Suprapubic skin (tissue), 3 donors: ENCODE data around the gene ANK3.

Experiments used
- EP300 ChIP-seq: sonication (generic); formaldehyde crosslinking; IDR thresholded peaks from one replicate; pipeline ENCODE4 v1.6.1; 2017; ENCODE audit warnings: antibody characterized with exemption
- POLR2A ChIP-seq, 2 donors: fragments of 450-650 bp; IDR thresholded peaks; one replicate each; pipeline ENCODE4 v1.6.1; 2017; ENCODE audit warnings: antibody characterized with exemption in 2 of 2, mild to moderate bottlenecking in 2 of 2, moderate library complexity in 2 of 2
- TF ChIP-seq, protein P1 (sequence below), 2 donors: fragments of 200-600 bp in 1 of 2; fragments of 450-650 bp in 1 of 2; sonication (generic) in 1 of 2; IDR thresholded peaks; one replicate each; pipeline ENCODE4 v1.5.1; 2016 to 2019; ENCODE audit warnings: antibody characterized with exemption in 2 of 2, mild to moderate bottlenecking in 1 of 2, moderate library complexity in 1 of 2

DNA sequence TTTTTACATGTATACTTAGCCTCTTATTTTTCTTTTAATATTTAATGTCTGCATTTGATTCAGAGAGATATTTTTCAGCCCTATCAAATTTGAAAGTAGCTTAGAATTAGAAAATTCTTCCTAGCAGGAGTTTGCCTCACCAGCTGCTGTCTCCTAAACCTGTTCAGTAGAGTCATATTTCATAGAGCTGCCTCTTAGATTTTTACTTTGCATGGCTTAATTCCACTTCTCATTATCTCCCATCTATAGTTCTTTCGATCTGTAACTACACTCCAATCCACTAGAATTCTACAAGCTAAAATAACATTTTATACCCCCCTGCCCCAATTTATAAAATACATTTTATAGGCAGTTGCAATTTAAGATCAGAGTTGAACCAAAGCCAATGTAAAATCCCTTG lies 227.0 kb downstream of the ANK3 start:
- TF ChIP-seq, protein P1, sequence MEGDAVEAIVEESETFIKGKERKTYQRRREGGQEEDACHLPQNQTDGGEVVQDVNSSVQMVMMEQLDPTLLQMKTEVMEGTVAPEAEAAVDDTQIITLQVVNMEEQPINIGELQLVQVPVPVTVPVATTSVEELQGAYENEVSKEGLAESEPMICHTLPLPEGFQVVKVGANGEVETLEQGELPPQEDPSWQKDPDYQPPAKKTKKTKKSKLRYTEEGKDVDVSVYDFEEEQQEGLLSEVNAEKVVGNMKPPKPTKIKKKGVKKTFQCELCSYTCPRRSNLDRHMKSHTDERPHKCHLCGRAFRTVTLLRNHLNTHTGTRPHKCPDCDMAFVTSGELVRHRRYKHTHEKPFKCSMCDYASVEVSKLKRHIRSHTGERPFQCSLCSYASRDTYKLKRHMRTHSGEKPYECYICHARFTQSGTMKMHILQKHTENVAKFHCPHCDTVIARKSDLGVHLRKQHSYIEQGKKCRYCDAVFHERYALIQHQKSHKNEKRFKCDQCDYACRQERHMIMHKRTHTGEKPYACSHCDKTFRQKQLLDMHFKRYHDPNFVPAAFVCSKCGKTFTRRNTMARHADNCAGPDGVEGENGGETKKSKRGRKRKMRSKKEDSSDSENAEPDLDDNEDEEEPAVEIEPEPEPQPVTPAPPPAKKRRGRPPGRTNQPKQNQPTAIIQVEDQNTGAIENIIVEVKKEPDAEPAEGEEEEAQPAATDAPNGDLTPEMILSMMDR (IDR thresholded peaks at IDR 0.05) = no peak
- TF ChIP-seq POLR2A (IDR thresholded peaks at IDR 0.05) = no peak
- TF ChIP-seq EP300 = no peak
